Keratinocyte (primary cell): ENCODE data around the gene DLG2. TPM values are rescaled to one million over a fixed set of nuclear protein-coding genes. Genes with fewer than 3 reads are reported as not detected.

ENCODE experiments used
- DNase-seq: peaks from one replicate; pipeline ENCODE4 v3.0.0-alpha.2; 2011; ENCODE audit warnings: low read depth, missing footprints, low spot score
- FAIRE-seq: peaks from 2 replicates; lab custom pipeline; 2011; peaks lifted over from hg19 to GRCh38; lab: Jason Lieb, UNC
- H2AFZ ChIP-seq: 2 replicates; pipeline ENCODE4 v1.6.0; 2012; ENCODE audit warnings: low read length, control low read depth, inconsistent platforms; ENCODE audit not compliant: control insufficient read depth
- H3K27ac ChIP-seq: 2 replicates; pipeline ENCODE4 v1.5.1; 2011; ENCODE audit warnings: low read length; ENCODE audit not compliant: control insufficient read depth, insufficient read depth
- H3K27me3 ChIP-seq: 3 replicates; pipeline ENCODE4 v1.6.0; 2011; ENCODE audit warnings: low read length; ENCODE audit not compliant: control insufficient read depth, insufficient read depth; ENCODE audit errors: extremely low read depth
- H3K36me3 ChIP-seq, 2 experiments: 2 replicates in 1 of 2; 3 replicates in 1 of 2; pipeline ENCODE4 v1.5.1; 2011; ENCODE audit warnings: low read length in 2 of 2, mild to moderate bottlenecking in 1 of 2; ENCODE audit not compliant: control insufficient read depth in 2 of 2, insufficient read depth in 2 of 2; ENCODE audit errors: extremely low read depth in 1 of 2
- H3K4me1 ChIP-seq: 3 replicates; pipeline ENCODE4 v1.5.1; 2011; ENCODE audit warnings: low read length; ENCODE audit not compliant: control insufficient read depth, insufficient read depth; ENCODE audit errors: extremely low read depth
- H3K4me2 ChIP-seq: 3 replicates; pipeline ENCODE4 v1.6.0; 2011; ENCODE audit warnings: low read depth, low read length; ENCODE audit not compliant: control insufficient read depth, insufficient read depth; ENCODE audit errors: extremely low read depth
- H3K4me3 ChIP-seq, 3 experiments: fragments of 200-600 bp in 1 of 3; sonication (generic) in 1 of 3; 2 replicates in 2 of 3; 3 replicates in 1 of 3; pipeline ENCODE4 v1.5.1; 2011 to 2016; ENCODE audit warnings: low read length in 3 of 3, mild to moderate bottlenecking in 3 of 3, control low read depth in 2 of 3, inconsistent platforms in 1 of 3, low read depth in 1 of 3, mixed read lengths in 1 of 3, mixed run types in 1 of 3, moderate library complexity in 1 of 3; ENCODE audit not compliant: control insufficient read depth in 2 of 3, insufficient read depth in 2 of 3; ENCODE audit errors: extremely low read depth in 1 of 3
- H3K79me2 ChIP-seq: 2 replicates; pipeline ENCODE4 v1.6.0; 2012; ENCODE audit warnings: low read length; ENCODE audit not compliant: control insufficient read depth, insufficient read depth
- H3K9ac ChIP-seq: 3 replicates; pipeline ENCODE4 v1.6.0; 2011; ENCODE audit warnings: low read length; ENCODE audit not compliant: control insufficient read depth, insufficient read depth; ENCODE audit errors: extremely low read depth
- H3K9me1 ChIP-seq: 3 replicates; pipeline ENCODE4 v1.6.0; 2011; ENCODE audit warnings: low read length; ENCODE audit not compliant: control insufficient read depth, insufficient read depth; ENCODE audit errors: extremely low read depth
- H3K9me3 ChIP-seq: 2 replicates; pipeline ENCODE4 v1.5.1; 2012; ENCODE audit warnings: low read depth, low read length; ENCODE audit not compliant: control insufficient read depth
- H4K20me1 ChIP-seq: 3 replicates; pipeline ENCODE4 v1.6.0; 2011; ENCODE audit warnings: low read length; ENCODE audit not compliant: control insufficient read depth, insufficient read depth; ENCODE audit errors: extremely low read depth
- CTCF ChIP-seq, 3 experiments: IDR thresholded peaks in 1 of 3; conservative IDR thresholded peaks in 1 of 3; optimal IDR thresholded peaks in 1 of 3; 2 replicates in 2 of 3; 3 replicates in 1 of 3; pipeline versions ENCODE3 to v1.5.1; 2011; ENCODE audit warnings: low read length in 3 of 3, mild to moderate bottlenecking in 3 of 3, moderate library complexity in 2 of 3, control low read depth in 1 of 3, inconsistent platforms in 1 of 3; ENCODE audit not compliant: insufficient read depth in 2 of 3; ENCODE audit errors: extremely low read depth in 1 of 3
- EZH2 ChIP-seq: IDR thresholded peaks from one replicate; pipeline ENCODE4 v1.6.1; 2012; ENCODE audit warnings: inconsistent platforms, mild to moderate bottlenecking, low read length, moderate library complexity
- dilution Hi-C: fragments of 300-500 bp; cut with MboI; formaldehyde crosslinking; loops from one replicate; pipeline ENCODE4 v1.7.0; 2020; ENCODE audit warnings: low sequenced_read_pairs; ENCODE audit not compliant: extremely low pct_ligation_motif_present
- polyA plus RNA-seq, 5 experiments: library from polyadenylated mRNA; depleted of rRNA in 3 of 5; stranded (reverse) in 3 of 5; stranded (forward) in 1 of 5; unstranded in 1 of 5; fragments of >200 nt; gene quantifications; 1 replicate in 1 of 5; 2 replicates in 3 of 5; 3 replicates in 1 of 5; pipeline versions ENCODE4 v1.2.1 to v1.2.3, GENCODE V29; 2011 to 2012; ENCODE audit warnings: missing spikeins in 2 of 5, low read depth in 1 of 5, low replicate concordance in 1 of 5

DLG2 gene
- polyA plus RNA-seq, 1 donor (not counting 4 experiments of a cell fraction or from before 2014, with no cell fraction given), result 0.55 TPM

GRCh38 chr11:83502041-83502440 lies 2125.1 kb downstream of the DLG2 start:
- H4K20me1 ChIP-seq, result no peaks in the 10 kb centered on the region
- FAIRE-seq (peak; percentile 61), DNase-seq (no peak)
- no peaks in the 10 kb centered on the region for H3K79me2 ChIP-seq
- no peak overlapping the region for H3K27ac ChIP-seq
- no peaks in the 10 kb centered on the region for H3K9me3 ChIP-seq
- dilution Hi-C loops, result no loop called here
- no peak overlapping the region for H2AFZ ChIP-seq
- TF ChIP-seq EZH2 (no peak), CTCF (optimal IDR thresholded peaks at IDR 0.05 in 1 of 3, IDR thresholded peaks at IDR 0.05 in 1 of 3, conservative IDR thresholded peaks at IDR 0.05 in 1 of 3; ENCODE audit: extremely low read depth in 1 of 3, insufficient read depth in 2 of 3, low read length in 3 of 3) (no peak)
- H3K9me1 ChIP-seq, result no peaks in the 10 kb centered on the region
- no peaks in the 10 kb centered on the region for H3K27me3 ChIP-seq
- H3K36me3 ChIP-seq, result no peaks in the 10 kb centered on the region
- no peak overlapping the region for H3K4me3 ChIP-seq
- peaks cover 13% of the 10 kb centered on the region for H3K4me1 ChIP-seq
- peak overlapping the region; percentile 27 for H3K4me2 ChIP-seq
- no peak overlapping the region for H3K9ac ChIP-seq

DNA sequence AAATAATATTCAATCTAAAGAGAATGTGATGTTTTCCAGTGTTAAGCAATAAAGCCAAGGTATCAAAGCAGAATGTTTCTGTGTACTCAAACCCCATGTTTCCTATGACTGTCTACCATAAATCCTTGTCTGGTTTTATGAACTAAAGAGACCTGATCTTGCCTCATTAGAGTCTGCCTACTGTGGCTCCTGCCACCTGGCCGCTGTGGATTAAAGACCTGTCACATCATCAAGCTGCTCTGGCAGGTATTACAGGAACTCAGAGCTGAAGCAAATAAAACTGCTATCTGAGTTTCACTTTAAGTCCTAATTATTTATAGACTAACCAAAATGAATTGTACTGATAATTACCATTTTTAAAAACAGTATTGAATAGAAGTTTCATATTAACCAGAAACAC lies 2133.2 kb downstream of the DLG2 start:
- H3K4me3 ChIP-seq, result no peak overlapping the region
- H3K27ac ChIP-seq, result no peak overlapping the region
- FAIRE-seq (no peak), DNase-seq (no peak)
- dilution Hi-C loops, result no loop called here
- no peaks in the 10 kb centered on the region for H3K27me3 ChIP-seq
- no peaks in the 10 kb centered on the region for H3K9me3 ChIP-seq
- H3K9me1 ChIP-seq, result no peaks in the 10 kb centered on the region
- H3K79me2 ChIP-seq, result no peaks in the 10 kb centered on the region
- no peak overlapping the region for H3K4me2 ChIP-seq
- no peak for TF ChIP-seq EZH2
- TF ChIP-seq CTCF (optimal IDR thresholded peaks at IDR 0.05 in 1 of 3, IDR thresholded peaks at IDR 0.05 in 1 of 3, conservative IDR thresholded peaks at IDR 0.05 in 1 of 3; ENCODE audit: extremely low read depth in 1 of 3, insufficient read depth in 2 of 3, low read length in 3 of 3), result no peak
- H4K20me1 ChIP-seq, result no peaks in the 10 kb centered on the region
- no peaks in the 10 kb centered on the region for H3K36me3 ChIP-seq
- no peaks in the 10 kb centered on the region for H3K4me1 ChIP-seq
- no peak overlapping the region for H3K9ac ChIP-seq
- H2AFZ ChIP-seq, result no peak overlapping the region
